NOMO-1 treated with dmso at 0.1 percent for 144 hours (cell line): ENCODE results near the gene SMYD4.
"Not testable (repeated sequence)": the region's sequence is repeated elsewhere in the genome, so short reads cannot be mapped to it uniquely, and the experiment has no call there.

Experiments
- DNase-seq: peaks from one replicate; lab custom pipeline; 2025; ENCODE audit not compliant: unreplicated experiment; lab: John Stamatoyannopoulos, UW

SMYD4 gene

DNA sequence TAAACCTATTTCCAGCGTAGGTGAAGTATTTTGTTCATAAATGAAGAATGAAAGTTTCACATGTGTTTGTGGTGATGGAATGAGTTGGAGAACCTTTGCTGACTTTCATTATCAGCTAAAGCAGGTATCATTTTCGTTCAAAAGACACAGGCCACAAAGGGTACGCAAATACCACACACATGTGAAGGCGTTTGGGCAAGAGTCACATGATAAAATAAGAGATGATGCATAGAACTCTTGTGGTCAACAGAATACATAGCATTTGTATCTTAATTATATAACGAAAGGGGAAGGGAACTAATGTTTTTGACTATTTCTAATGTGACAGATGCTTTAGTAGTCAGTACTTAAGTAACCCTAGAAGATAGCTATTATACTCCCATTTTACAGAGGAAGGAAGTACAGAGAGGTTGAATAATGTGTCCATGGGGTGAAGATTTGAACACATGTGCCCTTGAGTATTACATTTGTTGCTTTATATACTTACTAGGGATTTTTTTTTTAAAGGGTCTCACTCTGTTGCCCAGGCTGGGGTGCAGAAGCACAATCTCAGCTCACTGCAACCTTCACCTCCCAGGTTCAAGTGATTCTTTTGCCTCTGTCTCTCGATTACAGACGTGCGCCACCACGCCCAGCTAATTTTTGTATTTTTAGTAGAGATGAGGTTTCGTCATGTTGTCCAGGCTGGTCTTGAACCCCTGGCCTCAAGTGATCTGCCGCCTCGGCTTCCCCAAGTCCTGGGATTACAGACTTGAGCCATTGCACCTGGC is 4.9 kb upstream of the SMYD4 start:
- no peak for DNase-seq

- DNase-seq, result peak; percentile 4
Observed at GRCh38 chr17:1830288-1830687, 586 bp upstream of the SMYD4 start.

DNA sequence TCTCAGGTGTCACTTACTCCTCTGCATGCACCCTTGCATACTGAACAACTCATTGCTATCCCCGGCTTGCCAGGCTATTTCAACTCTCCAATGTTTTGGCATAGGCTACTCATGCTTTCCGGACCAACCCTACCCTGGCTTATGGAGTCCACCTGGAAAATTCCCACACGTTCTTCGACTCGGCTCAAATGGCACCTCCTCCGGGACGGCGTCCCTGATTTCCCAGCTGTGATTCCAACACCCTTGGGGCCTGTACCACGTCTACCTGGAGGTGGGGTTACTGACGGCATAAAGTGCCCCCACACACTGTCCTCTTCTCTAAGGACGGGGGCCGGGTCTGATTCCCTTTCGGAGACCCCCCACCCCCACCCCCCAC is 498 bp downstream of the SMYD4 start:
- DNase-seq, result no peak

DNA sequence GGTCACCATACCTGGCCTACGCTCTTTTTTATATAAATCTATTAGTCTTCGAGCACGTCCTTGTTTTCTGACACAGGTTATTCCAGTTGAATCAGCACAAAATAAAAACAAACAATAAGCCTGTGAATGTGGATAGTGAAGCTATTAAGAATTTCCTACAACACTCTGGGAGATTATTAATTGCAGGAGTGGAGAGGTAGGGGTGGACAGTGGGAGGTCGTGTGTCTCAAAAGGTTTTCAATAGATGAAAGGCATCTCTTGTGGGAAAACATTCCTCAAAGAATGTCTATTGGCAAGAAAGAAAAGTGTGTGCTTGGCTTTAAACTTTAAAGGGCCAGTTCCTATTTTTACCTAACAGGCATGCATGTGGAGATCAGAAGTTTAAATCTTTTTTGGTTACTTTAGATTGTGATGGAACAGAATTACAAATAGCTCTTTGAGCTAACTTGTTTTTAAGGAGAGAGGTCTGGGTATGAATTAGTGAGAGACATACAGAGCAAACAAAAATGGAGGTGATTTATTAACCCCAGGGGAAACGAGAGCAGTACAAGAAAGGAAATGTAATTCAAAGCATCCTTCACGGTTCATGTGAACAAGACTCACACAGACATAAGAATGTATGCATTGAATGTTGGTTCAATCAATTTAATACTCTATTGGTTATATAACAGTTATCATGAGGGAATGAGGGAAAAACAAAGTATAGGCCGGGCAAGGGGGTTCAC is 9.0 kb downstream of the SMYD4 start:
- DNase-seq, result no peak

DNA sequence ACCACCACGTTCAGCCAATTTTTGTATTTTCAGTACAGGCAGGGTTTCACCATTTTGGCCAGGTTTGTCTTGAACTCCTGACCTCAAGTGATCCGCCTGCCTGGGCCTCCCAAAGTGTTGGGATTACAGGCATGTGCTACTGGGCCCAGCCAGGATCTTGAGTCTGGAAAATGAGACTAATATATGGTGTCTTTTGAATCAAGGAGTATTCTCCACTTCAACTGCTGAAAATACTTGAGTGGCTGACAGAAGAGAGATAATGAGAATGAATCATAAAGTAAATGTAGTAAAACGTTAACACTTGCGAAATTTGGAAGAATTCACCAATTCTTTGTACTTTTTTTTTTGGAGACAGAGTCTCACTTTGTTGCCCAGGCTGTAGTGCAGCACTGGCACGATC is 16.6 kb downstream of the SMYD4 start:
- DNase-seq, result no peak

- DNase-seq, result no peak
Observed at GRCh38 chr17:1810450-1811103, 19.1 kb downstream of the SMYD4 start.

DNA sequence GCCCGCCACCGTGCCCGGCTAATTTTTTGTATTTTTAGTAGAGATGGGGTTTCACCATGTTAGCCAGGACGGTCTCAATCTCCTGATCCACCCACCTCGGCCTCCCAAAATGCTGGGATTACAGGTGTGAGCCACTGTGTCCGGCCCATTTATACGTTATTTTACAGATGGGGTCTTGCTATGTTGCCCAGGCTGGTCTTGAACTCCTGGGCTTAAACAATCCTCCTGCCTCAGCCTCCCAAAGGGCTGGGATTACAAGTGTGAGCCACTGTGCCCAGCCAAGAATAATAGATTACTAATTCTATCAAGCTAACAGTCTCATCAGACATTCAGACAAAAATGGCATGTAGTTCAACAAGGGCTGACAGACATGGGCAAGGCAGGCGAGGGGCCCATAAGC is 19.9 kb downstream of the SMYD4 start:
- DNase-seq, result not testable (repeated sequence)

DNA sequence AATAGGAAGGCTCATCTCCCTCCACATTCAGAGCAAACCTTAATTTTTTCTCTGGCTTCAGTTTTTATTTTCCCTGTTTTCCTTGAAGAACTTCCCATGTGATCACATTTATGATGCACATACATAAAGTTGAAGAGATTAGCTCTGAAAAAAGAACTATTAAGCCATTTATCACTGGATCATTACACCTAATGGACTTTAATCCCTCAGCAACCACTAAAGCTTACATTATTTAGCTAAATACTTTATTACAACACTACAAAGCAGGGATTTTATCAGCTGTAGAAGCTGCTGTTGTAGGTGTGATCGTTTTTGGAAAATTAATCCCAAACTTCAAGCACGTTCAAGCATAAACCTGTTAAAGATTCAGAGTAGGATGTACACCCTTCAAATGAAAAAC is 21.1 kb downstream of the SMYD4 start:
- no peak for DNase-seq

DNA sequence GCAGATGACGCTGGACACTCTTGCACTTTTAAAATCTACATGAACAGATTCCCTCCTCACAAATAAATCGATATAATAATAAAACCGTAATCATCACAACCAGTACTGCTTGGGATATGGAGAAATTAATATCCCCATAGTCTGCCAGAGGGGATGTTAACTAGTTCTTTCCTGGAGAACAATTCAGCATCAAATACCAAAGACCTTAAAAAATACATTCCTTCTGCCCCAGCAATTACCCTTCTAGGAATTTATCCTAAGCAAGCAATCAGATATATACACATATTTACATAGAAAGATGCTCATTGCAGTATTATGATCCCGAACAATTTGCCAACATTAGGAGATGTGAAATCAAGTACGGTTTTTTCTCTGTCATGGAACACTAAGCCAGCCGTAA is 21.8 kb downstream of the SMYD4 start:
- DNase-seq, result no peak

GRCh38 chr17:1803280-1803679 is 26.4 kb downstream of the SMYD4 start:
- DNase-seq, result no peak

DNA sequence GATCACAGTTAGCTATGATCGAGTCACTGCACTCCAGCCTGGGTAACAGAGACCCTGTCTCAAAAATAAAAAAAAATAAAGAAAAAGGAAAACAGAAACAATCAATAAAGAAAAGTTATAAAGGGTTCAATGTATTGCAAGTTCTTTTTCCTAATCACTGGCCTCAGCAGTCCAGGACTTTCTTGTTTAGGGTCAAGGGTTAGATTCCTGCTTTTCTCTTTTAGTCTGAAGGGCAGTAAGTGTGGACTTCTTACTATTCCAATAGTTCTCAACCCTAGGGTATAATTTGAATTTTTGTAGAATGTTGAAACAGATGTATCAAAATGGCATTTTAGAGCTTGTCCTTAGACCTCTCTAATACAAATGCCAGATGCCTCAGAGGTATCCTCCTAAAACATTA is 27.3 kb downstream of the SMYD4 start:
- no peak for DNase-seq

- DNase-seq, result no peak
Observed at GRCh38 chr17:1800712-1801111, 29.0 kb downstream of the SMYD4 start.

GRCh38 chr17:1800240-1800639 is 29.5 kb downstream of the SMYD4 start:
- no peak for DNase-seq

DNA sequence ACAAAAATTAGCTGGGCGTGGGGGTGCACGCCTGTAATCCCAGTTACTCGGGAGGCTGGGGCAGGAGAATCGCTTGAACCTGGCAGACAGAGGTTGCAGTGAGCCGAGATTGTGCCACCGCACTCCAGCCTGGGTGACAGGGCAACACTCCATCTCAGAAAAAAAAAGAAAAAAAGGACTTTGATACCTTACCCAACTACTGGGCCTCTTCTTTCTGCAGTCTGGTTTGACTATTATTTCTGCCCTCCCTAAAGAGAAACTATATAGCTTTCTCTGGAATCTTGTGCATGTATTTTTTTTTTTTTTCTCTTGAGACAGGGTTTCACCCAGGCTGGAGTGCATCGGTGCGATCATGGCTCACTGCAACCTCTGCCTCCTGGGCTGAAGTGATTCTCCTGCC is 31.9 kb downstream of the SMYD4 start:
- DNase-seq, result not testable (repeated sequence)

DNA sequence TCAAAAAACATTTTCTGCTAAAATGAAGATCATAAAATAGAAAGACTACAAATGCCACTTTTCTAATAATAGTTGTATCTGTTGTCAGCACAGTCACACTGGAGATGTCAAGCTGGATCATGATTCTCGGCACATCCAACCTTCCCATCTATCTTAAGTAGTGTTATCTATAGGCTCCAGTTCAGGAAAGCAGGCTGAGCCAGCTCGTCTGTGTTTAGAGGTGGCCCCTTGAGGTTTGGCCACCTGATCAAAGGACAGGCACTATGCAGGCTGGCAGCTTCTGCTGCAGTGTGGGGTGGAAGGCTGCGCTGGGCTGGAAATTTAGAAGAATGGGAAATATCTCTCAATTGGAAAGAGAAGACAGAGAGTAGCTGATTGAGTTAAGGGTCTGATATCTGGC is 32.4 kb downstream of the SMYD4 start:
- DNase-seq, result no peak

- DNase-seq, result no peak
Observed at GRCh38 chr17:1796800-1797199, 32.9 kb downstream of the SMYD4 start.

DNA sequence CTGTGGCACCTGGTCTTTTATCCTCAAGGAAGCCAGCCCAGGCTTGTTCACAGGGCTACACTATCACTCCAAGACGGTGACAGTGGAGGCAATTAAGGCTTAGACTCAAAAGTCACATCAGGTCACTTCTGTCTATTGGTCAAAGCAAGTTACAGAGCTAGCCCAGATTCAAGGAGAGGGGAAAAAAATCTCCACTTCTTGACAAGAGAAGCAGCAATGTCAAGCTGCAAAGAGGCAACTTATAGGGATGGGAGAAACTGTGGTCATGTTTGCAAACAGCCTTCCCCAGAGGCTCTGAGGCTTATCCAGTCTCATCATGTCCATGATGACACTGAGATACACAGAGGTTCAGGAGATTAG is 36.3 kb downstream of the SMYD4 start:
- no peak for DNase-seq

- DNase-seq, result no peak
Observed at GRCh38 chr17:1792495-1793446, 36.9 kb downstream of the SMYD4 start.

DNA sequence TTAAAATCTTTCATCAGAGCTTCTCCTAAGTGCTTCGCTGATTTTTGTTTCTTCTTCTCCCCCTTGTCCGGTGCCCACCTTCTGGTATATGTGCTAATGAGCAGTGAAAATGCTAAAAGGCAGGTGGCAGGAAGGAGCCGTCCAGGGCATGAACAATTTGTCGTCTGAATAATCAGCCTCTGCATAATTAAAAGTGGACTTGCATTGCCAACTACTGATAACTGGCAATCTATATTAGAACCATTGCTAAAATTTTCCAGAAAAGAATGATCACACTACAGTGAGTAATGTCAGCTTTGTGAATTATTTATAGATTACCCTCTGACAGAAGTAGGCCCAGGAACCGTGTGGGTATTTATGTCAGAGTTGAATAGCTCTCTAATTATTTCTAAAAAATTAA is 39.8 kb downstream of the SMYD4 start:
- DNase-seq, result no peak

- no peak for DNase-seq
Observed at GRCh38 chr17:1787301-1787902, 42.3 kb downstream of the SMYD4 start.

- no peak for DNase-seq
Observed at GRCh38 chr17:1786708-1787107, 43.0 kb downstream of the SMYD4 start.
